Endothelial cell of umbilical vein (primary cell): ENCODE results near the gene CRKL. TPM values are rescaled to one million over a fixed set of nuclear protein-coding genes. Genes with fewer than 3 reads are reported as not detected.

ENCODE experiments used
- BruUV-seq: library from RNA; stranded (reverse); fragments of 400-500 nt; replicated peaks from 2 replicates; lab custom pipeline; 2021; lab: Mats Ljungman, UMichigan
- CTCF ChIA-PET: fragments of 300-600, 350-600 bp; sonication (Branson Sonifier 250); formaldehyde crosslinking; loops from one replicate; lab custom pipeline; 2021; ENCODE audit warnings: antibody characterized with exemption, inconsistent platforms; lab: Charles Lee
- POLR2A ChIA-PET: fragments of 300-600, 350-600 bp; sonication (Branson Sonifier 250); formaldehyde crosslinking; loops from one replicate; lab custom pipeline; 2021; ENCODE audit warnings: antibody characterized with exemption, inconsistent platforms; lab: Charles Lee
- DNase-seq: peaks from one replicate; pipeline ENCODE4 v3.0.0-alpha.2; 2011; ENCODE audit warnings: low read depth, low spot score
- FAIRE-seq: peaks from 2 replicates; lab custom pipeline; 2011; peaks lifted over from hg19 to GRCh38; lab: Jason Lieb, UNC
- H2AFZ ChIP-seq: 2 replicates; pipeline ENCODE4 v1.6.0; 2012; ENCODE audit warnings: low read depth, low read length, control low read depth, inconsistent platforms
- H3K27ac ChIP-seq: 2 replicates; pipeline ENCODE4 v1.5.1; 2011; ENCODE audit warnings: low read depth, mild to moderate bottlenecking, control low read depth, low read length, moderate library complexity; ENCODE audit not compliant: insufficient read depth
- H3K27me3 ChIP-seq, 2 experiments: 2 replicates each; pipeline versions ENCODE4 v1.6.0 to v1.6.1; 2011; ENCODE audit warnings: low read length in 2 of 2, mixed read lengths in 1 of 2; ENCODE audit not compliant: control insufficient read depth in 2 of 2, insufficient read depth in 2 of 2
- H3K36me3 ChIP-seq, 2 experiments: 2 replicates in 1 of 2; 3 replicates in 1 of 2; pipeline ENCODE4 v1.5.1; 2011; ENCODE audit warnings: low read length in 2 of 2, mild to moderate bottlenecking in 1 of 2, moderate library complexity in 1 of 2; ENCODE audit not compliant: control insufficient read depth in 2 of 2, insufficient read depth in 2 of 2; ENCODE audit errors: extremely low read depth in 1 of 2
- H3K4me1 ChIP-seq: 3 replicates; pipeline ENCODE4 v1.5.1; 2011; ENCODE audit warnings: mild to moderate bottlenecking, low read length; ENCODE audit not compliant: control insufficient read depth, insufficient read depth; ENCODE audit errors: extremely low read depth
- H3K4me2 ChIP-seq: 2 replicates; pipeline ENCODE4 v1.6.1; 2011; ENCODE audit warnings: low read length, control low read depth, mixed read lengths; ENCODE audit not compliant: insufficient read depth
- H3K4me3 ChIP-seq, 3 experiments: fragments of 200-600 bp in 1 of 3; sonication (generic), shearing (Covaris generic) in 1 of 3; replicated peaks in 1 of 3; 2 replicates each; pipeline ENCODE4 v1.5.1; 2011 to 2016; ENCODE audit warnings: control low read depth in 3 of 3, low read length in 3 of 3, mild to moderate bottlenecking in 2 of 3, inconsistent platforms in 1 of 3, low read depth in 1 of 3, moderate library complexity in 1 of 3; ENCODE audit not compliant: insufficient read depth in 1 of 3
- H3K79me2 ChIP-seq: 2 replicates; pipeline ENCODE4 v1.6.0; 2012; ENCODE audit warnings: low read length, inconsistent platforms; ENCODE audit not compliant: control insufficient read depth, insufficient read depth
- H3K9ac ChIP-seq: replicated peaks from 2 replicates; pipeline ENCODE3; 2011; ENCODE audit warnings: low read length, control low read depth; ENCODE audit not compliant: insufficient read depth; ENCODE audit errors: extremely low read depth
- H3K9me1 ChIP-seq: replicated peaks from 3 replicates; pipeline ENCODE4 v1.6.0; 2011; ENCODE audit warnings: mild to moderate bottlenecking, low read length; ENCODE audit not compliant: control insufficient read depth, insufficient read depth; ENCODE audit errors: extremely low read depth
- H3K9me3 ChIP-seq: replicated peaks from 2 replicates; pipeline ENCODE4 v1.5.1; 2012; ENCODE audit warnings: low read length, inconsistent platforms; ENCODE audit not compliant: control insufficient read depth, insufficient read depth
- H4K20me1 ChIP-seq: replicated peaks from 2 replicates; pipeline ENCODE3; 2011; ENCODE audit warnings: mild to moderate bottlenecking, low read length; ENCODE audit not compliant: control insufficient read depth, insufficient read depth; ENCODE audit errors: extremely low read depth
- CTCF ChIP-seq, 2 donors: IDR thresholded peaks; 1 replicate in 1 of 2; 2 replicates in 1 of 2; pipeline ENCODE4 v1.5.1; 2011; ENCODE audit warnings: low read length in 2 of 2, mild to moderate bottlenecking in 2 of 2, moderate library complexity in 2 of 2, control low read depth in 1 of 2, inconsistent platforms in 1 of 2, low read depth in 1 of 2; ENCODE audit not compliant: insufficient read depth in 1 of 2; ENCODE audit errors: extremely low read depth in 1 of 2
- EZH2 ChIP-seq: IDR thresholded peaks from 2 replicates; pipeline ENCODE4 v1.6.1; 2012; ENCODE audit warnings: borderline replicate concordance, low read depth, mild to moderate bottlenecking, moderate library complexity, low read length, inconsistent platforms; ENCODE audit not compliant: severe bottlenecking
- GATA2 ChIP-seq: IDR thresholded peaks from 2 replicates; pipeline ENCODE4 v1.7.0; 2011; ENCODE audit warnings: low read depth, mild to moderate bottlenecking, moderate library complexity, mixed read lengths, low read length; ENCODE audit not compliant: insufficient read length, insufficient read depth
- JUN ChIP-seq: IDR thresholded peaks from 2 replicates; pipeline ENCODE4 v1.6.1; 2011; ENCODE audit warnings: borderline replicate concordance, low read depth; ENCODE audit not compliant: insufficient read length, insufficient read depth
- MAX ChIP-seq: IDR thresholded peaks from 2 replicates; pipeline ENCODE4 v1.6.1; 2011; ENCODE audit not compliant: insufficient read depth, insufficient read length
- MYC ChIP-seq: IDR thresholded peaks from one replicate; pipeline ENCODE4 v1.6.1; 2011; ENCODE audit warnings: mild to moderate bottlenecking, low read depth, low read length
- POLR2A ChIP-seq: IDR thresholded peaks from 2 replicates; pipeline ENCODE4 v1.6.1; 2012; ENCODE audit warnings: low read depth, mild to moderate bottlenecking, control low read depth, low read length
- POLR2AphosphoS5 ChIP-seq: IDR thresholded peaks from 2 replicates; pipeline ENCODE4 v1.6.1; 2012; ENCODE audit warnings: low read depth, mild to moderate bottlenecking, control low read depth, low read length, moderate library complexity; ENCODE audit not compliant: insufficient read depth
- dilution Hi-C: fragments of 300-500 bp; cut with MboI; formaldehyde crosslinking; loops from one replicate; pipeline ENCODE4 v1.15.0; 2019; ENCODE audit warnings: low sequenced_read_pairs; ENCODE audit not compliant: extremely low pct_ligation_motif_present
- intact Hi-C: fragments of 100-400 bp; cut with micrococcal nuclease; formaldehyde crosslinking; loops from one replicate; pipeline ENCODE4 v1.10.0; 2022
- polyA plus RNA-seq, 4 experiments: library from polyadenylated mRNA; depleted of rRNA in 3 of 4; stranded (reverse) in 3 of 4; unstranded in 1 of 4; fragments of >200 nt; gene quantifications; 2 replicates each; pipeline versions ENCODE4 v1.2.1 to v1.2.3, GENCODE V29; 2011 to 2012; ENCODE audit warnings: missing spikeins in 1 of 4
- total RNA-seq: library from RNA; stranded (reverse); gene quantifications from 2 replicates; pipeline ENCODE4 v1.2.3, GENCODE V29; 2021

The CRKL gene
- total and polyA plus RNA-seq, 2 donors (not counting 3 experiments of a cell fraction or from before 2014, with no cell fraction given) = 18.0 to 50.6 TPM

GRCh38 chr22:20997536-20998257 is 80.5 kb downstream of the CRKL start:
- no peaks in the 10 kb centered on the region for H3K9me3 ChIP-seq
- ChIA-PET POLR2A (no interaction called here), CTCF (no interaction called here)
- no peak overlapping the region for H3K4me3 ChIP-seq
- no peak overlapping the region for H3K4me2 ChIP-seq
- H3K79me2 ChIP-seq = peaks cover 15% of the 10 kb centered on the region
- intact Hi-C loops = no loop called here
- DNase-seq (no peak), FAIRE-seq (no peak)
- dilution Hi-C loops = no loop called here
- H3K9ac ChIP-seq = no peak overlapping the region
- H2AFZ ChIP-seq = no peak overlapping the region
- no peak overlapping the region for H3K27ac ChIP-seq
- no peaks in the 10 kb centered on the region for H3K9me1 ChIP-seq
- H3K27me3 ChIP-seq = no peaks in the 10 kb centered on the region
- H3K36me3 ChIP-seq = peaks cover 5 to 23% of the 10 kb centered on the region in 2 experiments
- TF ChIP-seq POLR2AphosphoS5 (no peak), JUN (no peak), MYC (no peak), POLR2A (no peak), GATA2 (no peak), CTCF (IDR thresholded peaks at IDR 0.05; ENCODE audit: extremely low read depth in 1 of 2, insufficient read depth in 1 of 2, low read depth in 1 of 2, low read length in 2 of 2) (no peak), MAX (no peak), EZH2 (no peak)
- no peaks in the 10 kb centered on the region for H4K20me1 ChIP-seq
- BruUV-seq = no TSS peak
- H3K4me1 ChIP-seq = peaks cover 16% of the 10 kb centered on the region
